WTC11 (cell line): ENCODE data around the gene CDIPT. TPM values are rescaled to one million over a fixed set of nuclear protein-coding genes. Genes with fewer than 3 reads are reported as not detected.

ENCODE experiments used
- ATF1 ChIP-seq: sonication (generic); formaldehyde crosslinking; IDR thresholded peaks from 2 replicates; pipeline ENCODE4 v1.8.1; 2023; ENCODE audit warnings: mild to moderate bottlenecking, moderate library complexity, missing genetic modification reagents
- ATF2 ChIP-seq: sonication (generic); formaldehyde crosslinking; IDR thresholded peaks from 2 replicates; pipeline ENCODE4 v1.8.1; 2022; ENCODE audit warnings: low read depth, missing genetic modification reagents, borderline replicate concordance
- CTCF ChIP-seq: fragments of 200-600 bp; IDR thresholded peaks from 2 replicates; pipeline ENCODE4 v1.8.0; 2022; ENCODE audit warnings: antibody characterized with exemption
- IRF1 ChIP-seq: sonication (generic); formaldehyde crosslinking; IDR thresholded peaks from 2 replicates; pipeline ENCODE4 v1.8.0; 2023; ENCODE audit warnings: missing genetic modification reagents
- JAZF1 ChIP-seq: fragments of 250-450 bp; sonication (Bioruptor Pico); IDR thresholded peaks from 2 replicates; pipeline ENCODE4 v1.9.0; 2021; ENCODE audit warnings: moderate library complexity, mild to moderate bottlenecking, inconsistent platforms
- JUN ChIP-seq: sonication (generic); formaldehyde crosslinking; IDR thresholded peaks from 2 replicates; pipeline ENCODE4 v1.8.0; 2023; ENCODE audit warnings: mild to moderate bottlenecking, missing genetic modification reagents
- KAT7 ChIP-seq: sonication (generic); formaldehyde crosslinking; IDR thresholded peaks from 2 replicates; pipeline ENCODE4 v1.8.1; 2023; ENCODE audit warnings: missing genetic modification reagents, mild to moderate bottlenecking, borderline replicate concordance
- NFE2L1 ChIP-seq: sonication (generic); formaldehyde crosslinking; IDR thresholded peaks from 2 replicates; pipeline ENCODE4 v1.8.1; 2023; ENCODE audit warnings: missing genetic modification reagents
- NFYB ChIP-seq: sonication (generic); formaldehyde crosslinking; conservative IDR thresholded peaks from 2 replicates; pipeline ENCODE4 v1.8.0; 2022; ENCODE audit warnings: low read depth, missing genetic modification reagents
- NR2C2 ChIP-seq: sonication (generic); formaldehyde crosslinking; IDR thresholded peaks from 2 replicates; pipeline ENCODE4 v1.8.0; 2022; ENCODE audit warnings: mild to moderate bottlenecking, missing genetic modification reagents
- SOX15 ChIP-seq: fragments of 250-450 bp; sonication (Bioruptor Pico); IDR thresholded peaks from 2 replicates; pipeline ENCODE4 v1.9.0; 2021; ENCODE audit warnings: mild to moderate bottlenecking
- TEAD1 ChIP-seq: sonication (generic); formaldehyde crosslinking; IDR thresholded peaks from 2 replicates; pipeline ENCODE4 v1.8.0; 2022; ENCODE audit warnings: mild to moderate bottlenecking, missing genetic modification reagents
- TEAD4 ChIP-seq: sonication (generic); formaldehyde crosslinking; IDR thresholded peaks from 2 replicates; pipeline ENCODE4 v1.8.0; 2022; ENCODE audit warnings: mild to moderate bottlenecking, missing genetic modification reagents
- TP53 ChIP-seq: sonication (generic); formaldehyde crosslinking; IDR thresholded peaks from 2 replicates; pipeline ENCODE4 v1.8.1; 2023; ENCODE audit warnings: mild to moderate bottlenecking, missing genetic modification reagents
- USF1 ChIP-seq: sonication (generic); formaldehyde crosslinking; IDR thresholded peaks from 2 replicates; pipeline ENCODE4 v1.8.0; 2022; ENCODE audit warnings: mild to moderate bottlenecking, missing genetic modification reagents
- ZNF263 ChIP-seq: sonication (generic); formaldehyde crosslinking; IDR thresholded peaks from 2 replicates; pipeline ENCODE4 v1.8.1; 2022; ENCODE audit warnings: low read depth, mild to moderate bottlenecking, moderate library complexity, missing genetic modification reagents
- ZNF423 ChIP-seq: fragments of 250-450 bp; sonication (Bioruptor Pico); IDR thresholded peaks from 2 replicates; pipeline ENCODE4 v2.1.2; 2022; ENCODE audit warnings: mild to moderate bottlenecking, moderate library complexity
- total RNA-seq: library from RNA; stranded (reverse); gene quantifications from 3 replicates; pipeline ENCODE4 v1.2.3, GENCODE V29; 2021
- TF ChIP-seq, protein P1 (sequence below): sonication (generic); formaldehyde crosslinking; IDR thresholded peaks from 2 replicates; pipeline ENCODE4 v1.8.0; 2023; ENCODE audit warnings: missing genetic modification reagents, mild to moderate bottlenecking, borderline replicate concordance
- TF ChIP-seq, protein P2 (sequence below): sonication (generic); formaldehyde crosslinking; conservative IDR thresholded peaks from 2 replicates; pipeline ENCODE4 v1.8.1; 2022; ENCODE audit warnings: mild to moderate bottlenecking, missing genetic modification reagents
- TF ChIP-seq, protein P3 (sequence below): sonication (generic); formaldehyde crosslinking; IDR thresholded peaks from 2 replicates; pipeline ENCODE4 v1.8.0; 2022; ENCODE audit warnings: missing genetic modification reagents
- TF ChIP-seq, protein P4 (sequence below): sonication (generic); formaldehyde crosslinking; IDR thresholded peaks from 2 replicates; pipeline ENCODE4 v1.8.1; 2023; ENCODE audit warnings: mild to moderate bottlenecking, missing genetic modification reagents, borderline replicate concordance

CDIPT gene
- total RNA-seq, 1 experiment from 2014 or later = 71.7 TPM

DNA sequence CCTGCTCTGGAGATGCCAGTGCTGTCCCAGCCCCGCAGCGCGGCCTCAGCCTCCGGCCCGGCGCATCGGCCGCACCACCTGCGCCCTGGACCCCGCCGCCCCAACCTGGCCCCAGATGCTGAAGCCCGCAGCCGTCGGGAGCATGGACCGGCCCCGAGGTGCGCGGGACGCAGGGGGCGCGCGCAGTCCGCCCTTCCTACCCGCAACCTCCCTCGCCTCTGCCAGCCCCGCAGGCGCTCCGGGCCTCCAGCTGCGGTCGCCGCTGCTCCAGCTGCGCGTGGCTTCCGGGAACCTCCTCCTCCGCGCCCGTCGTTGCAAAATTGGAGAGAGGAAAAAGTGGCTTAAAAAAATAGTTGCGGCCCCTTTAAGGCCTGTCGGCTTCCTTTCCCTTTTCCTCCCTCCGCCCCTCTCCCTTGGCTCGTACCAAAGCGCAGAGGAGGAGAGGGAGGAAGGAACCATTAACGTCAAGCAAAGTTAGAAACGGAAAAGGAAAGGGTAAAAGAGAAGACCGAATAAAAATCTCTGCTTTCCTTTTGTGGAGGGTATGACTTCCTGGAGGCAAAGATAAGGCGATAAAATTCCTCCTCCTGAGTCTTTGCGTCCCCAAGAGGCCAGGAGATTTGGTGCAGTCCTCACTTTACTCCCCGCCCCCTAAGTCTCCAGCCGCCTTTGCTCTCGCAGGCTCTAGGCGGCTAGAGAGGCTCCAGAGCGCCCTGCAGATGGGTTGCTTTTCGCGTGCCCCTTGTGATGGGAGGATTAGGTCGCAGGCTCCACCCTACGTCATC, at the start of gene CDIPT (continued):
- TF ChIP-seq ATF2 (CRISPR knock-in tag) (no peak), JAZF1 (CRISPR knock-in tag) (no peak), KAT7 (CRISPR knock-in tag) (no peak), TP53 (0 out of 2 replicates have a peak, but pooled peaks have one; percentile 17), CTCF (no peak), JUN (CRISPR knock-in tag) (peak; percentile 70; the same call in 1 of the 2 replicates), USF1 (CRISPR knock-in tag) (no peak), IRF1 (CRISPR knock-in tag) (no peak), ZNF263 (CRISPR knock-in tag) (no peak), SOX15 (CRISPR knock-in tag) (no peak), NR2C2 (no peak), TEAD4 (no peak), NFYB (no peak), ATF1 (no peak), TEAD1 (CRISPR knock-in tag) (peak; percentile 12; the same call in 1 of the 2 replicates), ZNF423 (CRISPR knock-in tag) (peak; percentile 82), NFE2L1 (CRISPR knock-in tag) (no peak)
- TF ChIP-seq, protein P1, sequence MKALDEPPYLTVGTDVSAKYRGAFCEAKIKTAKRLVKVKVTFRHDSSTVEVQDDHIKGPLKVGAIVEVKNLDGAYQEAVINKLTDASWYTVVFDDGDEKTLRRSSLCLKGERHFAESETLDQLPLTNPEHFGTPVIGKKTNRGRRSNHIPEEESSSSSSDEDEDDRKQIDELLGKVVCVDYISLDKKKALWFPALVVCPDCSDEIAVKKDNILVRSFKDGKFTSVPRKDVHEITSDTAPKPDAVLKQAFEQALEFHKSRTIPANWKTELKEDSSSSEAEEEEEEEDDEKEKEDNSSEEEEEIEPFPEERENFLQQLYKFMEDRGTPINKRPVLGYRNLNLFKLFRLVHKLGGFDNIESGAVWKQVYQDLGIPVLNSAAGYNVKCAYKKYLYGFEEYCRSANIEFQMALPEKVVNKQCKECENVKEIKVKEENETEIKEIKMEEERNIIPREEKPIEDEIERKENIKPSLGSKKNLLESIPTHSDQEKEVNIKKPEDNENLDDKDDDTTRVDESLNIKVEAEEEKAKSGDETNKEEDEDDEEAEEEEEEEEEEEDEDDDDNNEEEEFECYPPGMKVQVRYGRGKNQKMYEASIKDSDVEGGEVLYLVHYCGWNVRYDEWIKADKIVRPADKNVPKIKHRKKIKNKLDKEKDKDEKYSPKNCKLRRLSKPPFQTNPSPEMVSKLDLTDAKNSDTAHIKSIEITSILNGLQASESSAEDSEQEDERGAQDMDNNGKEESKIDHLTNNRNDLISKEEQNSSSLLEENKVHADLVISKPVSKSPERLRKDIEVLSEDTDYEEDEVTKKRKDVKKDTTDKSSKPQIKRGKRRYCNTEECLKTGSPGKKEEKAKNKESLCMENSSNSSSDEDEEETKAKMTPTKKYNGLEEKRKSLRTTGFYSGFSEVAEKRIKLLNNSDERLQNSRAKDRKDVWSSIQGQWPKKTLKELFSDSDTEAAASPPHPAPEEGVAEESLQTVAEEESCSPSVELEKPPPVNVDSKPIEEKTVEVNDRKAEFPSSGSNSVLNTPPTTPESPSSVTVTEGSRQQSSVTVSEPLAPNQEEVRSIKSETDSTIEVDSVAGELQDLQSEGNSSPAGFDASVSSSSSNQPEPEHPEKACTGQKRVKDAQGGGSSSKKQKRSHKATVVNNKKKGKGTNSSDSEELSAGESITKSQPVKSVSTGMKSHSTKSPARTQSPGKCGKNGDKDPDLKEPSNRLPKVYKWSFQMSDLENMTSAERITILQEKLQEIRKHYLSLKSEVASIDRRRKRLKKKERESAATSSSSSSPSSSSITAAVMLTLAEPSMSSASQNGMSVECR = no peak; the same call in 1 of the 2 replicates
- TF ChIP-seq, protein P2, sequence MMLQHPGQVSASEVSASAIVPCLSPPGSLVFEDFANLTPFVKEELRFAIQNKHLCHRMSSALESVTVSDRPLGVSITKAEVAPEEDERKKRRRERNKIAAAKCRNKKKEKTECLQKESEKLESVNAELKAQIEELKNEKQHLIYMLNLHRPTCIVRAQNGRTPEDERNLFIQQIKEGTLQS (CRISPR knock-in tag) = no peak
- TF ChIP-seq, protein P3, sequence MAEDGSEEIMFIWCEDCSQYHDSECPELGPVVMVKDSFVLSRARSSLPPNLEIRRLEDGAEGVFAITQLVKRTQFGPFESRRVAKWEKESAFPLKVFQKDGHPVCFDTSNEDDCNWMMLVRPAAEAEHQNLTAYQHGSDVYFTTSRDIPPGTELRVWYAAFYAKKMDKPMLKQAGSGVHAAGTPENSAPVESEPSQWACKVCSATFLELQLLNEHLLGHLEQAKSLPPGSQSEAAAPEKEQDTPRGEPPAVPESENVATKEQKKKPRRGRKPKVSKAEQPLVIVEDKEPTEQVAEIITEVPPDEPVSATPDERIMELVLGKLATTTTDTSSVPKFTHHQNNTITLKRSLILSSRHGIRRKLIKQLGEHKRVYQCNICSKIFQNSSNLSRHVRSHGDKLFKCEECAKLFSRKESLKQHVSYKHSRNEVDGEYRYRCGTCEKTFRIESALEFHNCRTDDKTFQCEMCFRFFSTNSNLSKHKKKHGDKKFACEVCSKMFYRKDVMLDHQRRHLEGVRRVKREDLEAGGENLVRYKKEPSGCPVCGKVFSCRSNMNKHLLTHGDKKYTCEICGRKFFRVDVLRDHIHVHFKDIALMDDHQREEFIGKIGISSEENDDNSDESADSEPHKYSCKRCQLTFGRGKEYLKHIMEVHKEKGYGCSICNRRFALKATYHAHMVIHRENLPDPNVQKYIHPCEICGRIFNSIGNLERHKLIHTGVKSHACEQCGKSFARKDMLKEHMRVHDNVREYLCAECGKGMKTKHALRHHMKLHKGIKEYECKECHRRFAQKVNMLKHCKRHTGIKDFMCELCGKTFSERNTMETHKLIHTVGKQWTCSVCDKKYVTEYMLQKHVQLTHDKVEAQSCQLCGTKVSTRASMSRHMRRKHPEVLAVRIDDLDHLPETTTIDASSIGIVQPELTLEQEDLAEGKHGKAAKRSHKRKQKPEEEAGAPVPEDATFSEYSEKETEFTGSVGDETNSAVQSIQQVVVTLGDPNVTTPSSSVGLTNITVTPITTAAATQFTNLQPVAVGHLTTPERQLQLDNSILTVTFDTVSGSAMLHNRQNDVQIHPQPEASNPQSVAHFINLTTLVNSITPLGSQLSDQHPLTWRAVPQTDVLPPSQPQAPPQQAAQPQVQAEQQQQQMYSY (CRISPR knock-in tag) = 0 out of 2 replicates have a peak, but pooled peaks have one; percentile 19
- TF ChIP-seq, protein P4, sequence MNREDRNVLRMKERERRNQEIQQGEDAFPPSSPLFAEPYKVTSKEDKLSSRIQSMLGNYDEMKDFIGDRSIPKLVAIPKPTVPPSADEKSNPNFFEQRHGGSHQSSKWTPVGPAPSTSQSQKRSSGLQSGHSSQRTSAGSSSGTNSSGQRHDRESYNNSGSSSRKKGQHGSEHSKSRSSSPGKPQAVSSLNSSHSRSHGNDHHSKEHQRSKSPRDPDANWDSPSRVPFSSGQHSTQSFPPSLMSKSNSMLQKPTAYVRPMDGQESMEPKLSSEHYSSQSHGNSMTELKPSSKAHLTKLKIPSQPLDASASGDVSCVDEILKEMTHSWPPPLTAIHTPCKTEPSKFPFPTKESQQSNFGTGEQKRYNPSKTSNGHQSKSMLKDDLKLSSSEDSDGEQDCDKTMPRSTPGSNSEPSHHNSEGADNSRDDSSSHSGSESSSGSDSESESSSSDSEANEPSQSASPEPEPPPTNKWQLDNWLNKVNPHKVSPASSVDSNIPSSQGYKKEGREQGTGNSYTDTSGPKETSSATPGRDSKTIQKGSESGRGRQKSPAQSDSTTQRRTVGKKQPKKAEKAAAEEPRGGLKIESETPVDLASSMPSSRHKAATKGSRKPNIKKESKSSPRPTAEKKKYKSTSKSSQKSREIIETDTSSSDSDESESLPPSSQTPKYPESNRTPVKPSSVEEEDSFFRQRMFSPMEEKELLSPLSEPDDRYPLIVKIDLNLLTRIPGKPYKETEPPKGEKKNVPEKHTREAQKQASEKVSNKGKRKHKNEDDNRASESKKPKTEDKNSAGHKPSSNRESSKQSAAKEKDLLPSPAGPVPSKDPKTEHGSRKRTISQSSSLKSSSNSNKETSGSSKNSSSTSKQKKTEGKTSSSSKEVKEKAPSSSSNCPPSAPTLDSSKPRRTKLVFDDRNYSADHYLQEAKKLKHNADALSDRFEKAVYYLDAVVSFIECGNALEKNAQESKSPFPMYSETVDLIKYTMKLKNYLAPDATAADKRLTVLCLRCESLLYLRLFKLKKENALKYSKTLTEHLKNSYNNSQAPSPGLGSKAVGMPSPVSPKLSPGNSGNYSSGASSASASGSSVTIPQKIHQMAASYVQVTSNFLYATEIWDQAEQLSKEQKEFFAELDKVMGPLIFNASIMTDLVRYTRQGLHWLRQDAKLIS (CRISPR knock-in tag) = no peak
